AG09319 (cell line): ENCODE results near the gene PGAM1.
"Not testable (repeated sequence)": the region's sequence is repeated elsewhere in the genome, so short reads cannot be mapped to it uniquely, and the experiment has no call there.

Experiments
- DNase-seq: peaks from one replicate; pipeline ENCODE4 v3.0.0-alpha.2; 2010; ENCODE audit warnings: low read depth; ENCODE audit errors: extremely low read depth
- CTCF ChIP-seq: IDR thresholded peaks from 2 replicates; pipeline ENCODE4 v1.5.1; 2011; ENCODE audit warnings: low read depth, mild to moderate bottlenecking, inconsistent platforms, low read length, moderate library complexity

PGAM1 gene

GRCh38 chr10:97407952-97408248 lies 18.1 kb upstream of the PGAM1 start:
- no peak for DNase-seq
- no peak for TF ChIP-seq CTCF

GRCh38 chr10:97408496-97408992 lies 17.4 kb upstream of the PGAM1 start:
- no peak for TF ChIP-seq CTCF
- DNase-seq: no peak

GRCh38 chr10:97411406-97411805 lies 14.6 kb upstream of the PGAM1 start:
- no peak for DNase-seq

GRCh38 chr10:97412891-97413304 lies 13.1 kb upstream of the PGAM1 start:
- no peak for DNase-seq
- no peak for TF ChIP-seq CTCF

More at GRCh38 chr10:97411406-97411805, 14.6 kb upstream of the PGAM1 start:
- no peak for TF ChIP-seq CTCF

GRCh38 chr10:97416565-97416964 lies 9.4 kb upstream of the PGAM1 start:
- TF ChIP-seq CTCF: no peak
- no peak for DNase-seq

GRCh38 chr10:97423757-97424098 lies 2.3 kb upstream of the PGAM1 start:
- DNase-seq: not testable (repeated sequence)

GRCh38 chr10:97426776-97427570 lies 982 bp downstream of the PGAM1 start:
- no peak for TF ChIP-seq CTCF

GRCh38 chr10:97427571-97428179 lies 1.7 kb downstream of the PGAM1 start:
- no peak for TF ChIP-seq CTCF
- DNase-seq: no peak

More at GRCh38 chr10:97426776-97427570, 982 bp downstream of the PGAM1 start:
- DNase-seq: no peak
